Measurements from ENCODE around the gene PARL.

DNA sequence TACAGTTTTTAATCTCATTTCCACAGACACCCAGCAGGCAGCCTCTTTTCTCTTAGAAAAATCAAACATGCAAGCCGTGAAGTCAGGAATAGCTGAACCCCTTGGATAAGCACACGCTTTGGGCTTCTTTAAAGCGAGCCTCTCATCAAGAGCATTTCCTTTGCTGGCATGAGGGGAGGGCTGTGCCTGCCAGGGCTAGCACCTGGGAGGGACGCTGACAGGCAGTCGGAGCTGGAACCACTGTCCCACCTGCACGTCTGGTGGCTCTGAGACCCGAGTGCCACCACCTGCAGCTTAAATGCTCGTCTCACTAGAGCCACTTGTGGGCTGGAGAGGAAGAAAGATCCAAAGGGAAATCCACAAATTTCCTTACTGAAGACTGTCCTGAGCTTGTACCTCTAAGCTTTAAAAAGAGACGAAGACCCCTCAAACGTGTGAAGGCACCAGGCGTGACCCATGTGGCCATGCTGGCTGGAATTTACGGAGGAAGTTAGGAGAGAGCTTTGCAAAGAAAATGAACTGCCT lies 68.7 kb downstream of the PARL start:
- TF ChIP-seq POLR2AphosphoS5 (IDR thresholded peaks at IDR 0.05; ENCODE audit: insufficient read depth in 1 of 2, low read depth in 1 of 2) = no peak
- TF ChIP-seq, protein P1, sequence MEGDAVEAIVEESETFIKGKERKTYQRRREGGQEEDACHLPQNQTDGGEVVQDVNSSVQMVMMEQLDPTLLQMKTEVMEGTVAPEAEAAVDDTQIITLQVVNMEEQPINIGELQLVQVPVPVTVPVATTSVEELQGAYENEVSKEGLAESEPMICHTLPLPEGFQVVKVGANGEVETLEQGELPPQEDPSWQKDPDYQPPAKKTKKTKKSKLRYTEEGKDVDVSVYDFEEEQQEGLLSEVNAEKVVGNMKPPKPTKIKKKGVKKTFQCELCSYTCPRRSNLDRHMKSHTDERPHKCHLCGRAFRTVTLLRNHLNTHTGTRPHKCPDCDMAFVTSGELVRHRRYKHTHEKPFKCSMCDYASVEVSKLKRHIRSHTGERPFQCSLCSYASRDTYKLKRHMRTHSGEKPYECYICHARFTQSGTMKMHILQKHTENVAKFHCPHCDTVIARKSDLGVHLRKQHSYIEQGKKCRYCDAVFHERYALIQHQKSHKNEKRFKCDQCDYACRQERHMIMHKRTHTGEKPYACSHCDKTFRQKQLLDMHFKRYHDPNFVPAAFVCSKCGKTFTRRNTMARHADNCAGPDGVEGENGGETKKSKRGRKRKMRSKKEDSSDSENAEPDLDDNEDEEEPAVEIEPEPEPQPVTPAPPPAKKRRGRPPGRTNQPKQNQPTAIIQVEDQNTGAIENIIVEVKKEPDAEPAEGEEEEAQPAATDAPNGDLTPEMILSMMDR (IDR thresholded peaks at IDR 0.05) = no peak
- no peak for TF ChIP-seq POLR2A (IDR thresholded peaks at IDR 0.05)
